IPS DF 19.7 (cell line): Measurements from ENCODE around the gene OGFOD1.
"Not testable (repeated sequence)": the region's sequence is repeated elsewhere in the genome, so short reads cannot be mapped to it uniquely, and the experiment has no call there.

Source experiments
- DNase-seq: peaks from one replicate; pipeline ENCODE4 v3.0.0-alpha.2; 2013; ENCODE audit warnings: low read depth, low spot score

Gene OGFOD1

DNA sequence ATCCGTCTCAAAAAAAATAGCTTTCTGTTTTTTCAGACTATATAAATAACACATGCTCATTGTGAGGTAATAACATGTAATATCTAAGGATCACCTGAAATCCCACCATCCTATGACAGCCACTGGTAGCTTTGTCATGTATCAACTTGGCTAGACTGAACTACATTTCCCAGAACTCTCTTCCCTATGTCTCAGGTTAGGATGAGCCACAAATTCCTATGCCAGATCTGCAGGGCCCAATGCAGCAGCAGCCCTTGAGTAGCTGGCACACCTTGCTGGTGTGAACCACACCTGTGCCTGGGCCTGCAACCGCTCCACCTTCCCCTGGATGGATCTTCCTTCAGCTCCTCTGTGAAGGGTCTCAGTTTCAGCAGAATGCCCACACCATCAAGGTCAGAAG, 28.1 kb downstream of the OGFOD1 start:
- peak; percentile 7 for DNase-seq

DNA sequence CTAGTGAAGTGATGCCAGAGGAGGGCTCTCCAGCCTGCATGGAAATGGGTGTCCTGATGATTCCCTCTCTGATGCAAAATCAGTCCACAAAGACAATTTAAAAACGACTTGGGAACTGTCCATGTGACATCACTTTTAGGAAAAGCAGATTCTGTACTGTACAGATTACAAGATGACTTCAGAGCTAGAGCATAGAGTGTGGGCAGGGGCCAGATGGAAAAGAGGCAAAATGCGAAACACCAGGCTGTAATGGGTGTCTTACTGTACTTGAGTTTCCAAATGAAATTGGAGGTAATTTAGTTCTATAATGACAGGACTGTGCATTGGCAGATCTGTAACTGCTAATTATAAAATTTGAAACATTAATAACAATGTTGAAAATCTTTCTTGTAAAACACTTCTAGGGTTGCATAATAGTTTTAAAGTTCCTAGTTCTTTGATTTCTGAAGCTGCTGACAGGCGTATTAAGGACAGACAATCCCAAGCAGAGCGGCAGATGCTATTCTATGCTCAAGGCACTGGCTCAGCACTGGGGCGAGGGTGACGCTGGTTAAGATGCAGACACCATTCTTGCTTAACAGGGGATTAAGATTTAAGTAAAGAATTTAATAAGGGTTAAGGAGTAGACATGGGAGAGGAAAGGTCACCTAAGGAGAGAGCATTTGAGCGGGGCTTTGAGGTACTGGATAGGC, 29.6 kb downstream of the OGFOD1 start:
- no peak for DNase-seq

DNA sequence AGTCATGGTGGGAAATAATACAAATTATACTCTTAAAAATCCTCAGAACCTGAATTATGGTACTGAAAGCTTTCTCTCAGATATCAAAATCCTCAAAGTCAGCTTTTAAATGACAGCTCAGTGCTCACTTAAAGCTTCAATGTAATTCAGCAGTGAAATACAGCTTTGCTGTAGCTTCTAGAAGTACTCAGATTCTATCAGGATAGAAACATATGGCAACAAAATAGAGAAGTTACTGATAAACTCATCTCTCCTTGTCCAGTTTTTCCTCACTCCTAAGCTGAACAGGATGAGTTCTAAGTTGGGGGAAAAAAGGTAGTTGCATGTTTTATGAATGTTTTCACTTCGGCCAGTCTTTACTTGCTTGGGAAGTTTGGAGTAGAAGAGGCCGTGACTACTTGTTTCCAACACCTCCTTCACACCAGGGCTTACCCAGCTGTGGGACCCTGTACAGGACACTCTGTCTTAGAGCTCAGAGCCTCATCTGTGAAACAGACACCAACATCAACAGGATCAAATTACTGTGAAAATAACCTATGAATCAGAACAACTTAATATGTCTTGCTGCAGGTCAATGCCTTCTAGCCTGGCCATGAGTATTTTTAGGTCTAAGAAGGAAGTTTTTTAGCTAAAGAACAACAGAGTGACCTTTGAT, 30.2 kb downstream of the OGFOD1 start:
- no peak for DNase-seq

DNA sequence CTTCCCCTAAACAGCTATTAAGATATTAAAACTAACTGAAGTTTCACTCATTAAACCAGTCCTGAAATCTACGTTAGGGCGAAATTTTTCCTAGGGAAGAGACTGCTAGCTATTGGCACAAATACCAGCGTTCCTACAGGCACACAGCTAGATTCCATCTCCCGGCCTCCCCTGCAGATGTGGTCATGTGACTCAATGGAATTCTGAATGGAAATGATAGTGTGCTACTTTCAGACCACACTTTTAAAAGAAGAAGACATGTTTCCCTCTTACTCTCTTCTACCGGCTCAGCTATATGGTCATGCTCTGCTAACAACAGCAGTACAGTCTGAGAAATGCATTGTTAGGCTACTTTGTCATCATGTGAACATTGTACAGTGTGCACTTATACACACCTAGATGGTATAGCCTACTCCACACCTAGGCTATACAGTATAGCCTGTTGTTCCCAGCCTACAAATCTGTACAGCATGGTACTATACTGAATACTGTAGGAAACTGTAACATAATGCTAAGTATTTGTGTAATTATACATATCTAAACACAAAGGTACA, 31.4 kb downstream of the OGFOD1 start:
- no peak for DNase-seq

DNA sequence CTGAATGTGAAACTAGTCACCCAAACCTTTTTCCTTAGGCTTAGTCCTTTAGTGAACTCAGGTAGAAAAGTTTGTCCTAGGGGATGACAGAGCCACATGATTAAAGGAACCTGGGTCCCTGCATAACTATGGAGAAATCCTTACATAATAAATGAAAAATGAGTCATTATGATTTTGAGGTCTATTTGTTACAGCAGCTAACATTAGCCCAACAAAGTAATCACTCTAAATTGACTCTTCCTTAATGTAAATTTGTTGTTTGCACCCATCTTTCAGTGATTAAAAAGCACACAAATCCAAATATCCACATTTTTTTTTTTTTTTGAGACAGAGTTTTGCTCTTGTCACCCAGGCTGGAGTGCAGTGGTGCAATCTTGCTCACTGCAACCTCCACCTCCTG, 32.0 kb downstream of the OGFOD1 start:
- DNase-seq: no peak

DNA sequence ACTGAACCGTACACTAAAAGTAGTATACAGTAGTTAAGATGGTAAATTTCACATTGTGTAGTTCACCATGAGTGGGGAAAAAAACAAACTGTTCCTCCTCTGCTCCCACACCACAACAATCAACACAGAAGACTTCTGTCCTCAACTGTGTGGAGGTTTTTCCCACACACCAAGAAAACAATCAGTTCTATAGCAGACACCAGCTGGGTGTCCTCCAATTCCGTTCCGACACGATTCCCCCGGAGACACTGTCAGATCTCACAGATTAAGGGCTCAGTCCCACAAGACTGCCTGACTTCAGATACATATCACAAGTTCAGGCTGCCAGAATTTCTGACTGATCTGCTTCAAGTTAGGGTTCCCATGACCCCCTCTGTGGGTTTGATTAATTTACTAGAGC, 36.7 kb downstream of the OGFOD1 start:
- DNase-seq: no peak

DNA sequence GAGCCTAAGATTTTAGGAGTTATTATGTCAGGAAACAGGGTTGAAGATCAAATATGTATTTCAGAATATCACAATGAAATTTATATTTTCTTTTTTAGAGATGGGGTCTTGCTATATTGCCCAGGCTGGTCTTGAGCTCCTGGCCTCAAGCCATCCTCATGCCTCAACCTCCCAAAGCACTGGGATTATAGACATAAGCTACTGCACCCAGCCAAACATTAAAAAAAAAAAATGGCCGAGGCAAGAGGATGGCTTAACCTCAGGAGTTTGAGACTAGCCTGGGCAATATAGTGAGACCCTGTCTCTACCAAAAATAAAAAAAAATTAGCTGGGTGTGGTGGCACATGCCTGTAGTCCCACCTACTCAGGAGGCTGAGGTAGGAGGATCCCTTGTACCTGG, 37.5 kb downstream of the OGFOD1 start:
- DNase-seq: not testable (repeated sequence)

DNA sequence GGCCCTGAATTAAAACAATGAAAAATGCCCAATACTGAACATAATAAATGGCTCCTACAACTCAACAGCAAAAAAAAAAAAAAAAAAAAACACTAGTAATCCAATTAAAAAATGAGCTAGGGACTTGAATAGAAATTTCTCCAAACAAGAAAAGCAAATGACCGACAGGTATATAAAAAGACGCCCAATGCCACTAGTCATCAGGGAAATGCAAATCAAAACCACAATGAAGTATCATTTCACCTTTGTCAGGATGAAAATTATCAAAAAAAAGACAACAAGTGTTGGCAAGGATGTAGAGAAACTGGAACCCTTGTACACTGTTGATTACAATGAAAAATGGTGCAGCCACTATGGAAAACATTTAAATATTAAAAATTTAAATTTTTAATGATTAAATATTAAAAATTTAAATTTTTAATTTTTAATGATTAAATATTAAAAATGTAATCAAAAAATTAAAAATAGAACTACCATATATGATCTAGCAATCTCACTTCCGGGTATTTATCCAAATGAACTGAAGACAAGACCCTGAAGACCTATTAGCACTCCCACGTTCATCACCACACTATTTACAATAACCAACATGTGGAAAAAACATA, 40.4 kb downstream of the OGFOD1 start:
- DNase-seq: no peak

DNA sequence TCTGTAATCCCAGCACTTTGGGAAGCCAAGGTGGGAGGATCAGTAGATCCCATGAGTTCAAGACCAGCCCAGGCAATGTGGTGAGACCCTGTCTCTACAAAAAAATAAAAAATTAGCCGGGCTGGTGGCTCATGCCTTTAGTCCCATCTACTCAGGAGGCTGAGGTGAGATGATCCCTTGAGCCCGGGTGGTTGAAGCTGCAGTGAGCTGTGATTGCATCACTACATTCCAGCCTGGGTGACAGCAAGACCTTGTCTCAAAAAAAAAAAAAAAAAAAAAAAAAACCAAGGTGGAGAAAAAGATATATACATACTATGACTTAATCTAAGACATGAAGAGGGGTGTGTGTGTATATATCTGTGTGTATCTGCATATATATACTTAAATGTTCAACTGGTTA, 41.8 kb downstream of the OGFOD1 start:
- DNase-seq: no peak

DNA sequence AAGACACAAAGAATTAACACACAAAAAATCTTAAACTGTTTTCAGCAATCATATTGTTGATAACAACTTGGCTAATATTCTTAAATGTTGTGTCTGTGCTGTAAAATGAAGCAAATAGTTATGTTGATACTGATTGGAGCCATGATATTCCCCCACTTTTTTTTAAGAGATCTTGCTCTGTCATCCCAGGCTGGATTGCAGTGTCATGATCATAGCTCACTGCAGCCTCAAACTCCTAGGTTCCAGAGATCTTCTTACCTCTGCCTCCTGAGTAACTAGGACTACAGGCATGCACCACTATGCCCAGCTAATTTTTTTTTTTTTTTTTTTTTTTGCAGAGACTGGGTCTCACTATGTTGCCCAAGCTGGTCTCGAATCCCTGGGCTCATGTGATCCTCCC, 42.5 kb downstream of the OGFOD1 start:
- DNase-seq: no peak

DNA sequence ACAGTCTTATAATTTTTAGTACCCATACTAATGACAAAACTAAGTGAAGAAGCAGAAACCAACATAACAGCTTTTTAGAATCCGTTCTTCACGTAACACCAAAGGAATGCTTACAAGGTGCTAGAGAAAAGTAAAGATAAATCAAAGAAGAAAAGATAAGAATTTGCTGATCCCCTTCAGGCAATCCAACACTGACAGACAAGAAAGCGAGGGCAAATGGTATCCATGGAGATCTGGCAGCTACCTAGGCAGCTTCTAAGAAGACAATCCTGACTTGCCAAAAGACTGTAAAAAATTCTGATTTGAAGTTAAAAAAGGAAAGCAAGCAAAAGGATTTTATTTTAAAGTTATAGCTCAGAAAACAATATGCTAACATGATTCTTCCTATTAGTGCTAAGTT, 53.8 kb downstream of the OGFOD1 start:
- DNase-seq: no peak

DNA sequence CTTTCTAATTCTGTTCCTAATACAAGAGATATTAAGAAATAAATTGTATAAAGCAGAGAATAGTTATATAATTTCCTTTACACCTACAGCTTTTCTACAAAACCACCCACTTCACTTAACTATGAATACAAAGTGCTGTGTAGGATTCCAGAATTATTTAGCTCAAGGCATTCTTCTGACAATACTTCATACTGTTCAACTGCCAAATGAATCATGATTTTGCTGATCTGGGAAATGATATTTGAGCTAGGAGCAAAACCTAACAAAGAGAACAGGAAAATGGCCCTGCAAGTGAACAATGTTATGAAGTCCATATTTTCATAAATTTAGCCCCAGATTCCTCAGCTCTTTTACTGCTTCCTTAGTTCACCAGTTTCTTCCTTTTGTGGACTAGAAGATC, 55.6 kb downstream of the OGFOD1 start:
- DNase-seq: no peak

DNA sequence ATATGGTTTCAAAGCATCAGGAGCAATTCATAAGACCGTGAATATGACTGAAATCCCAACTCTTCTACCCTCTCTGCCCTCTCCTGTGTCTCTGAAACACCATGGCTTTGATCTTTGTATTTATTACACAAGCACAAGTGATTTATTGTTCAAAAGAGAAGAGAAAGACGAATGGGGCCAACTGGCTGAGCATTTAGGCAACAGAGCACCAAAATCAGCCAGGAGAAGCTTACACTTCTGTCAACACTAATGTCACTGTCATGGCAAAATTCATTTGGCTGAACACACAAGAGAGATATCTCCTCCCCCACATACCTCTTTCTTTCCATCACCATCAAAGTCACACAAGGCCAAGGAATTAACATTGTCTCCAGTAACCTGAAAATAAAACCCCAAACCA, 59.2 kb downstream of the OGFOD1 start:
- DNase-seq: no peak

DNA sequence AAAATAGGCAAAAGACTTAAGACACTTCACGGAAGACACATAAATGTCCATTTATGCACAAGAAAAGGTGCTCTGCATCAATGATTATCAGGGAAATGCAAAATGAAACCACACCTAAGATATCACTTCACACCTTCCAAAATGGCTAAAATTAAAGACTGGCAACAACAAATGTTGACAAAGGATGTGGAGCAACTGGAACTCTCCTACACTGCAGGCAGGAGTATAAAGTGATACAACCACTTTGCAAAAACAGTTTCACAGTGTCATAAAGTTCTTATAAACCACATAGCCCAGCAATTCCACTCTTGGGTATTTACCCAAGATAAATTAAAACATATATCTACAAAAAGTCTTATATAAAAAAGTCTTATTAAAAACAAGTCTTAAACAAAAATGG, 60.7 kb downstream of the OGFOD1 start:
- DNase-seq: no peak

DNA sequence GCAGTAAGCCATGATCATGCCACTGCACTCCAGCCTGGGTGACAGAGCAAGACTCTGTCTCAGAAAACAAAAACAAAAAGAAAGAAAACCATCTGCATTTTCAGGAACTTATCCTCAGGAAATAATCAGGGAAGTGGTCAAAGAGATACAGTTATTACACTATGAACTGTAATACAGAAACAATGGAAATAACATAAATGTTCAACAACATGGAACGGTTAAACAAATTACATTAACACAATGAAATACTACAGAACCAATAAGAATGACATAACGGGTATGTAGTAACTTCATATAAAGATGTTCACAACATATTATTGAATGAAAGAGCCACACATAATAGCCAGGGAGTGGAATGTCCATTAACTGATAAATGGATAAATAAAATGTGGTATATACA, 61.7 kb downstream of the OGFOD1 start:
- no peak for DNase-seq

DNA sequence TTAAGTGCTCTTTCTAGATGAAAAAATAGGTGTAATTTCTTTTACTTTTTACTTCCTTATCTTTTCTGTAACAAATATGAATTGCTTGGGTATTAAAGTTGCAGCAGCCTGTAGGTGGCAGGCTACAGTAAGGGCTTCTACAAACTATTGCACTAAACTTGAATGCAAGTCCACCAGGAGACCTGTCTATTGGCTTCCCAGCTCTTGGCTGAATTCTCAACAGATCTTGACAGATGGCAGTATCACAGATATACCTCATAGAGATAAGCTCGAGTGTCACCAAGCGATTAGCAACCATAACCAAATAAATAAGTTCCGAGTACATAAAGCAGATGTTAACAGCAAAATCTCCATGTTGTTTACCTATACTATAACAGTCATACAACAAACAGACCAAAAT, 62.6 kb downstream of the OGFOD1 start:
- DNase-seq: peak; percentile 17

DNA sequence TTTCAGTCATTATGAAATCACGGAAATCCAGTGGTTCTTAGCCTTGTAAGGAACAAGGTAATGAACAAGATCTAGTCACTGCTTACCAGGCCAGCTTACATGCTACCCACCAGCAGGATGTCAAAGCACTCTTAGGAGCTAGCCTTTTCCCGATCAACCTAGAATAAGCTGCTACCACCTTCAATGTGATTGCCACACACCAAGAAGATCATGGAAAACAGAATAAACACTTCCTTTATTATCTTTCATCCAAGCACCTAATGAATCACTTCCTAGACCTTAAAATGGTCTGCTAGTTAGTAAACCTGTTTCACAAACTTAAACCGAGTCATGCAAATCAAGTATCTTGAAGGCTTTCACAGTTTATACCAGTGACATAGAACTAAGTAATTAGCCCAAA, 63.5 kb downstream of the OGFOD1 start:
- no peak for DNase-seq

DNA sequence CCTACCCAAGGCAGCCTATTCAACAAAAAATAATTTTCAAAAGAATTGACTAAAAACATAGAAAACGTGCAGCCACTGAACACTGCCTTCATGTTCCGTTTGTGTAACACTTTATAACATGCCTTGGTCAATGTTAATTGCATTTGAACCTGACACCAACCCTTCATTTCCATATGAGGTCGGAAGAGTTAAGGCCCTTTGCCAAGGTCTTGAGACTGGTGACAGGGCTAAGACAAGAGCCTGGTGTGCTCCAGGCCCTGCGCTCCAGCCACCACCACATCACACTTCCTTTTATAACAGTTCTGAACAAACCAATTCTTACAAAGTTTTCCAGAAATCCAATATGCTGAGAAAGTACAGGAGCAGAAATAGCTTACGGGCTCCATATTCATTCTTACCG, 64.3 kb downstream of the OGFOD1 start:
- no peak for DNase-seq

DNA sequence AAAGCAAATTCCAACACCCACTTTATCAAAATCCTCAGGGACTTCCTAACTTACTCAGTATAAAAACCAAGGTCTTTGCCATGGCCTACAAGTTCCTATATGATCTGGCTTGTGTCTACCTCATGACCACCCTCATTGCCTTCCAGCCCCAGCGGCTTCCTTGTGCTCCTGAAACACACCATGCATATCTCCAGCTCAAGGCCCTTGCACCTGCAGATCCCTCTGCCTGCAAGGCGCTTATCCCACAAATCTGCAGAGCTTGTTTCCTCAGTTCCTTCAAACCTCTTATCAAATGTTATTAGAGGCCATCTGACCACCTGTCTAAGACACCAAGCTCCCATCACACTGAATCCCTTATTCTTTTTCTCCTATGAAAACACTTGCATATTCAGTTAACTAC, 65.9 kb downstream of the OGFOD1 start:
- no peak for DNase-seq

DNA sequence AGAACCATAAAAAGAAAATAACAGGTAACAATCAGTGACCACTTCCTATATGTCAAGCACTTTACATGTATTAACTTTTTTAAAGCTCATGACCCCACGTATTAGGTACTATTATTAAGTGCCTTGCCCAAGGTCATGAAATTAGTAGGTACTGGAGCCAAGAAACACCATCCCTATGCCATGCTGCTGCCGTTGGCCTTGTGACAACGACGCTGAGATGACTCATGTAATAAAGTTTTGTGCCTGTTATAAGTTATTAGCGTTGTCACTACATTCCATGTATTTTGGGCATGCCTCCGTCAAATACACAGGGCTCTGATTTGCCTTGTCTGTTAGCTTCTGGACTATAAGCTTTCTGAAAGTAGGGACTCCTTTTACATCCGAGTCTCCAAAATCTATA, 67.1 kb downstream of the OGFOD1 start:
- no peak for DNase-seq

DNA sequence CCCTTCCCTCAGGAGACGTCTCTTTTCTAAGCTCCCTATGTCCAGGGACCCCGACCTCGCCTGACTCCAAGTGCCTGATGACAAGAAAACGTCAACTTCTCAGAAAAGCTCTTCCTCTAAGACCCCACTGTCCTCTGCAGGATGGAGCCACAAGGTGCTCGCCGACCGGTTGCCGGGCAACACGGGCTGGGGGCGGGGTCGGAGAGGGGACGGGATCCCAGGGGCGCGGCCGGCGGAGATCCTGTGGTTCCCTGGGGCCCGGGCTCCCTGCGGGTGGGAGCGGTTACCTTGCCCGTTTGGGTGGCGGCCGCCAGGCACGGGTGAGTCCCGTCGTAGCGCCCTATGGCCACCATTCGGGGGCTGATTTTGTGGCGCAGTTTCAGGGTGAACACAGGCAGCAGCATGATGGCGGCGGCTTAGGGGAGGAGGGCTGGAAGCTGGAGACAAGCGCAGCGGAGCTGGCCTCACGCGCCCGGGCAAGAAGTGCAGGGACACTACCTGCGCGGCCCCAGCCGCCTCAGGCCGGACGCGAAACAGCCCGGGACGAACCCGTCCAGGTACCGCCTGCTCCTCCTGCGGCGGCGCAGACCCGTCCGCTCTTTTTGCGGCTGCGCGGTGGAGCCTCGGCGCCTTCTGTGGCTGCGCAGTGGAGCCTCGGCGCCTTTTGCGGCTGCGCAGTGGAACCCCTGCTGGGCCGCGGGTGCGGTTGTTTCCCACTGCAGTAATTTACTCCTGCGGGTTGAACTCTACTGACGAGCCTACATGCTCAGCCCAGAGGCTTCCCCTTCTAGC, 68.3 kb downstream of the OGFOD1 start, which contains the start of gene BBS2:
TSS of gene BBS2 (minus strand) at position 566 of the 792 bp plus-strand sequence. CDS start at position 404, 162 bp downstream.
- peak; percentile 17 for DNase-seq

DNA sequence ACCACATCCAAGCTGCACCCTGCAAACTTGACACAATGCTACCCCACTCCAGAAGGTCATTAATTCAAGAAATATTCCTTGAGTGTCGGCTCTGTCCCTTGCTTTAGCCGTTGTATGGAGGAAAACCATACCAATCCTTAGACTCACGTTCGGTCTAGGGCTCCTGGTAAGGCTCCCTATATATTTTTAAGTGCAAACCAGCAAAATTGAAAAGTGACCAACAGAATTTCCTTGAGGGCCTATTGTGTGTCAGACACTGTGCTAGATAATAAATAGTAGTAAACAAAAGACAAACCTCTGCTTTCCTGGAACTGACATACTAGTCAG, 68.9 kb downstream of the OGFOD1 start:
- DNase-seq: no peak
